ENCODE measurements around the gene SLC25A6. TPM values are rescaled to one million over a fixed set of nuclear protein-coding genes. Genes with fewer than 3 reads are reported as not detected.
"Not testable (repeated sequence)": the region's sequence is repeated elsewhere in the genome, so short reads cannot be mapped to it uniquely, and the experiment has no call there.

The SLC25A6 gene
- total RNA-seq, 1 experiment from 2014 or later = 178 TPM

DNA sequence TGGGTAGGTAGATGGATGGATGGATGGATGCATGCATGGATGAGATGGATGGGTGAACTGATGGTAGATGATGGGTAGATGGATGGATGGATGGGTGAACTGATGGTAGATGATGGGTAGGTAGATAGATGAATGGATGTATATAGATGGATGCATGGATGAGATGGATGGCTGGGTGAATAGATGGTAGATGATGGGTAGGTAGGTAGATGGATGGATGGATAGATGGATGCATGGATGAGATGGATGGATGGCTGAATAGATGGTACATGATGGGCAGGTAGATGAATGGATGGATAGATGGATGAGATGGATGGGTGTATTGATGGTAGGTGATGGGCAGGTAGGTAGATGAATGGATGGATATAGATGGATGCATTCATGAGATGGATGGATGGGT, 15.1 kb upstream of the SLC25A6 start:
- no TSS peak for BruUV-seq (replicated peaks)
- H4K20me1 ChIP-seq (ENCODE audit: insufficient read depth) = no peaks in the 10 kb centered on the region
- intact Hi-C loops (cut with micrococcal nuclease; ENCODE audit: unreplicated experiment) = no loop called here
- H3K79me2 ChIP-seq (ENCODE audit: low read depth) = no peaks in the 10 kb centered on the region
- H3K9me3 ChIP-seq (ENCODE audit: insufficient read depth, low read depth) = no peaks in the 10 kb centered on the region; the same call in 1 of the 2 replicates
- H2AFZ ChIP-seq = no peak overlapping the region
- H3F3A ChIP-seq (ENCODE audit: insufficient read depth, low read depth) = no peaks in the 10 kb centered on the region
- peaks cover 37% of the 10 kb centered on the region for H3K36me3 ChIP-seq (ENCODE audit: low read depth)
- H3K4me1 ChIP-seq (replicated peaks; ENCODE audit: insufficient read depth) = no peaks in the 10 kb centered on the region
- ChIA-PET CTCF (no interaction called here), POLR2A (ENCODE audit: unreplicated experiment) (no interaction called here)
- no peak overlapping the region for H3K27ac ChIP-seq
- no peak for DNase-seq
- H3K9me2 ChIP-seq (ENCODE audit: insufficient read depth) = no peaks in the 10 kb centered on the region
- no peak overlapping the region for H3K4me2 ChIP-seq
- H3K4me3 ChIP-seq = no peak overlapping the region
- H3K27me3 ChIP-seq (ENCODE audit: insufficient read depth, low read depth) = no peaks in the 10 kb centered on the region
- TF ChIP-seq EZH2 (IDR thresholded peaks at IDR 0.05; ENCODE audit: low read depth) = no peak
- TF ChIP-seq, protein P1, sequence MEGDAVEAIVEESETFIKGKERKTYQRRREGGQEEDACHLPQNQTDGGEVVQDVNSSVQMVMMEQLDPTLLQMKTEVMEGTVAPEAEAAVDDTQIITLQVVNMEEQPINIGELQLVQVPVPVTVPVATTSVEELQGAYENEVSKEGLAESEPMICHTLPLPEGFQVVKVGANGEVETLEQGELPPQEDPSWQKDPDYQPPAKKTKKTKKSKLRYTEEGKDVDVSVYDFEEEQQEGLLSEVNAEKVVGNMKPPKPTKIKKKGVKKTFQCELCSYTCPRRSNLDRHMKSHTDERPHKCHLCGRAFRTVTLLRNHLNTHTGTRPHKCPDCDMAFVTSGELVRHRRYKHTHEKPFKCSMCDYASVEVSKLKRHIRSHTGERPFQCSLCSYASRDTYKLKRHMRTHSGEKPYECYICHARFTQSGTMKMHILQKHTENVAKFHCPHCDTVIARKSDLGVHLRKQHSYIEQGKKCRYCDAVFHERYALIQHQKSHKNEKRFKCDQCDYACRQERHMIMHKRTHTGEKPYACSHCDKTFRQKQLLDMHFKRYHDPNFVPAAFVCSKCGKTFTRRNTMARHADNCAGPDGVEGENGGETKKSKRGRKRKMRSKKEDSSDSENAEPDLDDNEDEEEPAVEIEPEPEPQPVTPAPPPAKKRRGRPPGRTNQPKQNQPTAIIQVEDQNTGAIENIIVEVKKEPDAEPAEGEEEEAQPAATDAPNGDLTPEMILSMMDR (conservative IDR thresholded peaks at IDR 0.05) = no peak

DNA sequence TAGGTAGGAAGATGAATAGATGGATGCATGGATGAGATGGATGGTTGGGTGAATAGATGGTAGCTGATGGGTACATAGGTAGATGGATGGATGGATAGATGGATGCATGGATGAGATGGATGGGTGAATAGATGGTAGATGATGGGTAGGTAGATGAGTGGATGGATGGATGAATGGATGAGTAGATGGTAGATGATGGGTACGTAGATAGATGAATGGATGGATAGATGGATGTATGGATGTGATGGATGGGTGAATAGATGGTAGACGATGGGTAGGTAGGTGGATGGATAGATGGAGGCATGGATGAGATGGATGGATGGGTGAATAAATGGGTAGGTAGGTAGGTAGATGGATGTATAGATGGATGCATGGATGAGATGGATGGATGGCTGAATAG, 13.9 kb upstream of the SLC25A6 start:
- H3K27me3 ChIP-seq (ENCODE audit: insufficient read depth, low read depth); H3K79me2 ChIP-seq (ENCODE audit: low read depth); H3K4me3 ChIP-seq; H3K27ac ChIP-seq; H3K4me1 ChIP-seq (replicated peaks; ENCODE audit: insufficient read depth); H3F3A ChIP-seq (ENCODE audit: insufficient read depth, low read depth); BruUV-seq (replicated peaks); CTCF ChIA-PET; POLR2A ChIA-PET (ENCODE audit: unreplicated experiment); H4K20me1 ChIP-seq (ENCODE audit: insufficient read depth); H3K9me2 ChIP-seq (ENCODE audit: insufficient read depth); DNase-seq; H3K4me2 ChIP-seq; H2AFZ ChIP-seq; intact Hi-C loops (cut with micrococcal nuclease; ENCODE audit: unreplicated experiment); H3K9me3 ChIP-seq (ENCODE audit: insufficient read depth, low read depth): not testable (repeated sequence)
- H3K36me3 ChIP-seq (ENCODE audit: low read depth) = peaks cover 37% of the 10 kb centered on the region

DNA sequence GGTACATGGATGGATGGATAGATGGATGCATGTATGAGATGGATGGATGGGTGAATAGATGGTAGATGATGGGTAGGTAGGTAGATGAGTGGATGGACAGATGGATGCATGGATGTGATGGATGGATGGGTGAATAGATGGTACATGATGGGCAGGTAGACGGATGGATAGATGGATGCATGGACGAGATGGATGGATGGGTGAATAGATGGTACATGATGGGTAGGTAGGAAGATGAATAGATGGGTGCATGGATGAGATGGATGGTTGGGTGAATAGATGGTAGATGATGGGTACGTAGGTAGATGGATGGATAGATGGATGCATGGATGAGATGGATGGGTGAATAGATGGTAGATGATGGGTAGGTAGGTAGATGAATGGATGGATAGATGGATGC, 12.0 kb upstream of the SLC25A6 start:
- H3K4me3 ChIP-seq; CTCF ChIA-PET; H3K9me3 ChIP-seq (ENCODE audit: insufficient read depth, low read depth); H3K79me2 ChIP-seq (ENCODE audit: low read depth); H3F3A ChIP-seq (ENCODE audit: insufficient read depth, low read depth); H4K20me1 ChIP-seq (ENCODE audit: insufficient read depth); BruUV-seq (replicated peaks); POLR2A ChIA-PET (ENCODE audit: unreplicated experiment); intact Hi-C loops (cut with micrococcal nuclease; ENCODE audit: unreplicated experiment); H2AFZ ChIP-seq; H3K4me2 ChIP-seq; H3K27me3 ChIP-seq (ENCODE audit: insufficient read depth, low read depth); H3K9me2 ChIP-seq (ENCODE audit: insufficient read depth); DNase-seq; H3K27ac ChIP-seq; H3K4me1 ChIP-seq (replicated peaks; ENCODE audit: insufficient read depth): not testable (repeated sequence)
- peaks cover 37% of the 10 kb centered on the region for H3K36me3 ChIP-seq (ENCODE audit: low read depth)

DNA sequence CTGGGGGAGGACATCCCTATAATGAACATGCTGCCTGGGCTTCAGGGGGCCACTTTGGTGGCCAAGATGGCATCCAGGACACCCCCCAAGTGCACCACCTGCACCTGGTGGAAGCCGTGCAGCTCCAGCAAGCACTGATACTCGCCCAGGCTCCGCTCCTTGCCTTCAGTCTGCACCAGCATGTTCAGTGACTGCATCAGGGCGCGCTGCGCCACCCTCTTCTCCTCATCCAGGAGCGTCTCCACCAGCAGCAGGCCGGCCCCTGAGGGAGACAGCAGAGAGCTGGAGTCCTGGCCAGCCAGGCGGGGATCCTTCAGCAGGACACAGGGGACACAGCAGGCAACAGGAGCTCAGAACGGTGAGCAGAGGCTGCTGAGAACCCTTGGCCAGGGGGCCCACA, 11.3 kb upstream of the SLC25A6 start:
- ChIA-PET POLR2A (ENCODE audit: unreplicated experiment) (no interaction called here), CTCF (no interaction called here)
- no peak overlapping the region for H2AFZ ChIP-seq
- peaks cover 37% of the 10 kb centered on the region for H3K36me3 ChIP-seq (ENCODE audit: low read depth)
- H3K27me3 ChIP-seq (ENCODE audit: insufficient read depth, low read depth) = no peaks in the 10 kb centered on the region
- H3K9me3 ChIP-seq (ENCODE audit: insufficient read depth, low read depth) = no peaks in the 10 kb centered on the region; the same call in 1 of the 2 replicates
- intact Hi-C loops (cut with micrococcal nuclease; ENCODE audit: unreplicated experiment) = no loop called here
- DNase-seq = no peak
- TF ChIP-seq, protein P1 (conservative IDR thresholded peaks at IDR 0.05) = no peak
- TF ChIP-seq EZH2 (IDR thresholded peaks at IDR 0.05; ENCODE audit: low read depth) = no peak
- BruUV-seq (replicated peaks) = no TSS peak
- no peaks in the 10 kb centered on the region for H3F3A ChIP-seq (ENCODE audit: insufficient read depth, low read depth)
- H4K20me1 ChIP-seq (ENCODE audit: insufficient read depth) = no peaks in the 10 kb centered on the region
- H3K4me2 ChIP-seq = no peak overlapping the region
- no peaks in the 10 kb centered on the region for H3K9me2 ChIP-seq (ENCODE audit: insufficient read depth)
- no peak overlapping the region for H3K4me3 ChIP-seq
- no peaks in the 10 kb centered on the region for H3K79me2 ChIP-seq (ENCODE audit: low read depth)
- H3K4me1 ChIP-seq (replicated peaks; ENCODE audit: insufficient read depth) = no peaks in the 10 kb centered on the region
- H3K27ac ChIP-seq = no peak overlapping the region
